ENCODE measurements around the gene CACNB2.
A peak's percentile ranks its signal among the peaks of the same experiment; 100 is the strongest.

DNA sequence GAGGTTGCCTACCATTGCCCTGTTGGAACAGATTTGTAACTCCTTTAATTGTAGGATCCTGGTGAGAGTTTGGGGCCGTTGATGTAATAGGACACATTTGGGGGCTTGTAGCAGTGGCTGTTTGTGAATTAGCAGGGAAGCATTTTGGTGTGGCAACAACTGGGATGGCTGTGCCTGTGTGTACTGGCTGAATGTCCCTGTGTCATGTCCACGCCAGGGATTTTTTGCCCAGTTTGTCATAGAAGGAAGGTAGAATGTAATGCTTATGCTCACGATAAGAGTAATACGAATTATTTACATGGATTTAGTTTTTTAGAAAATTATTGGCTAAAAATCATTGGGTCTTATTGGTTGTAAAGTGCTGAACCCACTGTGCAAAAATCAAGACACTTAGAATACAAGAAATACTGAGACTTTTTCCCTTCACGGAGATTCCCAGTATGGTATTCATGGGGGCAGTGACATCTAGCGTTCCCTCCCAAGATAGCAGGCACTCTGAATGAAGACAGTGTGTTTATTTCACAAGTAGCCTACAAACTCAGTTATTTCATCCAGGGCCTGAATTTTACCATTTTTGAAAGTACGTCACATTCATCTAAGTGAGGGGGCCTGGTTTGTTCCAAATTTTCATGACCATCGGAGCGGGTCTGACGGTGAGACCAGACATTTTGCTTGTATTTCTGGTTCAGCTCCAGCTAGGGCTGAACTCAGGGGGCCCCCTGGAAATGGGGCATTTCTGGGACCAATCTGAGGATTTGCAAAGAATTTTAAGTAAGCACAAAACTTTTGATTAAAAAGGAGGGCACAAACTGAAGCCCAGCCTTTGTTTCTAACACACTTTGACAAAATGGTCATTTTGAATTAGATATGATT is 74.7 kb downstream of the CACNB2 start:
- TF ChIP-seq, protein P1, sequence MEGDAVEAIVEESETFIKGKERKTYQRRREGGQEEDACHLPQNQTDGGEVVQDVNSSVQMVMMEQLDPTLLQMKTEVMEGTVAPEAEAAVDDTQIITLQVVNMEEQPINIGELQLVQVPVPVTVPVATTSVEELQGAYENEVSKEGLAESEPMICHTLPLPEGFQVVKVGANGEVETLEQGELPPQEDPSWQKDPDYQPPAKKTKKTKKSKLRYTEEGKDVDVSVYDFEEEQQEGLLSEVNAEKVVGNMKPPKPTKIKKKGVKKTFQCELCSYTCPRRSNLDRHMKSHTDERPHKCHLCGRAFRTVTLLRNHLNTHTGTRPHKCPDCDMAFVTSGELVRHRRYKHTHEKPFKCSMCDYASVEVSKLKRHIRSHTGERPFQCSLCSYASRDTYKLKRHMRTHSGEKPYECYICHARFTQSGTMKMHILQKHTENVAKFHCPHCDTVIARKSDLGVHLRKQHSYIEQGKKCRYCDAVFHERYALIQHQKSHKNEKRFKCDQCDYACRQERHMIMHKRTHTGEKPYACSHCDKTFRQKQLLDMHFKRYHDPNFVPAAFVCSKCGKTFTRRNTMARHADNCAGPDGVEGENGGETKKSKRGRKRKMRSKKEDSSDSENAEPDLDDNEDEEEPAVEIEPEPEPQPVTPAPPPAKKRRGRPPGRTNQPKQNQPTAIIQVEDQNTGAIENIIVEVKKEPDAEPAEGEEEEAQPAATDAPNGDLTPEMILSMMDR (IDR thresholded peaks at IDR 0.05), result peak; percentile 69 to 86 (median 83)
- TF ChIP-seq POLR2A (IDR thresholded peaks at IDR 0.05), result no peak

Data from adrenal gland (tissue), 5 donors.